Stimulated activated CD8-positive, alpha-beta memory T cell treated with anti-CD3 and anti-CD28 coated beads, Interleukin-12 subunit alpha, Interleukin-12 subunit beta, amount 100 ng/mL, for 4 hours (primary cell): ENCODE data around the gene WNT9A.

Experiments used
- DNase-seq: peaks from one replicate; pipeline ENCODE4 v3.0.0-alpha.2; 2020; ENCODE audit warnings: low read depth

WNT9A gene

GRCh38 chr1:227941509-227942020 is 6.2 kb downstream of the WNT9A start:
- no peak for DNase-seq

- no peak for DNase-seq
These were observed 6.9 kb downstream of the WNT9A start for GRCh38 chr1:227940791-227941241.

DNA sequence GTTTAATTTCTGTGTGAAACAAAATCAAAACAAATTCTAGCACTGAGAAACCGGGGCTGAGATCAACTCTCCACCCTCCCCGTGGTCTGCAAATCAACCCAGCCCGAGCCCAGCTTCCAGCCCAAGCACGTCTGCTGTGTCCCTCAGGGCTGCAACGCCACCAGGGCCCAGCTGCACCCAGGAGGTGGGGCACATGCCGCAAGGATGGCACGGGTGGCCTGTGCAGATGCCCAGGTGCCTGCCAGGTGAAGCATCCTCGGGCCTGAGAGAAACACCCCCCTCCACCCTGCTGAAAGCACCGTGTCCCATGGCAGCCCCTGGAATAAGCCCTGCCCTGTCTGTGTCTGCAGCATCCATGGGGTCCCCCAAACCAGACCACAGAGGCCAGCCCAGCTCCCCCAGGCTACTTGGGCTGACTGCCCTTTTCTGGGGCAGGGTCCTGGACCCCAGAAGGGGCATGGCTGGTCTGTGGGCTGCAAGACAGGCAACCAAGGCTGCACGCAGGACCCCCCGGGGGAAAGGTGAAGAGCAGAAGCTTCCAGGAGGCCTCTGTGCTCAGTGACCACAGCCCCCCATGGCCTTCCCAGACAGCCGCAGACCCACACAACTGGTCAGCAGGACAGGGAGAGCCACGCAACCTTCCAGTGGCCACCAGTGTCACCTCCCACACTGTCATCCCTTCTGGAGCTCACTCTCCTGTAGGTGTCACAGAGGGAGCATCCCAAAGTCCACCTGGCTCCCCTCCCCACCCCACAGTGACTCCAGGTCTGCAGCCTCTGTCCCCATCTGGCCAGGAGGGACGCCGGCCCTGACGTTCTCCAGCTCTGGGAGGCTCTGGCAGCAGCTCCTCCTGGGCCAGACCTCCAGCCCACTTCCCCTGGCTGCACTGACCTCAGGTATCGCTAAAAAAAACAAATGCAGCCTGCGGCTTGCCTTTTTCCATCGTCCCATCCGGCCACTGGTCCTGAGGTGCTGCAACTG is 7.7 kb downstream of the WNT9A start:
- no peak for DNase-seq

DNA sequence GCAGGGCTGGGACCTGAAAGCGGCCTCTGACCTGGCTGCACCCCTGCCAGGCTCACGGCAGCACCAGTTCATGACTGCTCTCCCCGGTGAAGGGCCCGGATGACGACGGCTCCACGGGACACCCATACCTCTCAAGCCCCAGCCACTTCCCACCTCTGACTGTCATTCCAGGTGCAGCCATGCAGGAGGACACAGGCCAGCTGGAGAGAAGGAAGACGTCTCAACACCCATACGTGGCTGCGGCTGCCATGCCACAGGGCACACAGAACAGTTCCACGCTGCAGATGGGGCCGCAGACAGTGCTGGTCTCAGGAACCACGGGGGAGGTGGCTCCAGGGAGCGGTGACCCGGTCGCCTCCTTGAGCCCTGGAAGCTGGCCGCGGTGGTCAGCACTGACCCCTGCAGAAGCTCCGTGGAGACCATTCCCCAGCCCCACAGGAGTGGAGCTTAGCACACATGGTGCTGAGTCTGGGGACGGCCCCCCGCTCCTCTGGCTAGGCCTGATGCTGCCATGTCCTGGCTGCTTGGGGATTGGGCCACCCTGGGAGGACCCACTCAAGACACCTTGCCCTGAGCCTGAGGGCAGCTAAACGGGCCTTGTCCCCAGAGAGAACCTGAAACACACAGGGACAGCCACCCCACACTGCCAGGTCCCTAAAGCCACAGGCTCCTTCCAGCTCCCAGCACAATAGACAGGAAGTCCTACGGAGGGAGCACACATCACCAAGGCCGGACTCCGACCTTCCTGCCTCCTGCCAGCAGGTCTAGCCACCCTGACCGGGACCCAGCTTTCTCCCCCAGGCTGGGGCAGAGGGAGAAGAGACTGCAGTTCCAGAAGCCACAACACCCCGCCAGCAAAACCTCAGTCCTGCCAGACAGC is 8.6 kb downstream of the WNT9A start:
- no peak for DNase-seq

- no peak for DNase-seq
These were observed 9.5 kb downstream of the WNT9A start for GRCh38 chr1:227938276-227938675.

- no peak for DNase-seq
These were observed 9.9 kb downstream of the WNT9A start for GRCh38 chr1:227937838-227938145.

GRCh38 chr1:227937031-227937837 is 10.5 kb downstream of the WNT9A start:
- DNase-seq, result no peak

- no peak for DNase-seq
These were observed 11.9 kb downstream of the WNT9A start for GRCh38 chr1:227935826-227936225.

- DNase-seq, result peak; percentile 10
These were observed 13.0 kb downstream of the WNT9A start for GRCh38 chr1:227934476-227935313.

DNA sequence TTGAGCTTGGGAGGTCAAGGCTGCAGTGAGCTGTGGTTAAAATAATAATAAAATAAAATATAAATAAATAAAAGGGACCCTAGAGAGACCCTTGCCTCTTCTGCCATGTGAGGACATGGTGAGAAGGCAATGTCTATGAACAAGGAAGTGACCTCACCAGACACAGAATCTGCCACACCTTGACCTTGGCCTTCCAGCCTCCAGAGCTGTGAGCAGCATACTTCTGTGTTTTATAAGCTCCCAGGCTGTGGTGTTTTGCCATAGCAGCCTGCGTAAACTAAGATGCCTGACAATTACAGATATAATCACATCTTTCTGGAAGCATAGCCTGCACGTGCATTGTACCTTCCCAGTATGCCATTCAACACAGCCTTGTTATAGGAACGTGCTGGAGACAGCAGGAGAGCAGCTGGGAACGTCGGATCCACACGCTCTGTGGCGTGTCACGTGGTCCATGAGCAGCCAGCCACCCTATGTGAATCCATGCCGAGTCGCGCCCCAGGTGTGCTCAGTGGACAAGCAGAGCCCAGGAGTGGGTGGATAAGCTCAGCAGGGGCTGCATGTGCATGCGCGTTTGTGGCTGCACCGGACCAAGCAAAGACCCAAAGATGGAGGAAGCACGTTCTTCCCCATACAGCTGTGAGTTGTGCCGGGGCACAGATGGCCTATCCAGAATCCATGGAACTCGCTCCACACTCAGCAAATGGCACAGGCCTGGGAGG is 17.8 kb downstream of the WNT9A start:
- DNase-seq, result no peak

DNA sequence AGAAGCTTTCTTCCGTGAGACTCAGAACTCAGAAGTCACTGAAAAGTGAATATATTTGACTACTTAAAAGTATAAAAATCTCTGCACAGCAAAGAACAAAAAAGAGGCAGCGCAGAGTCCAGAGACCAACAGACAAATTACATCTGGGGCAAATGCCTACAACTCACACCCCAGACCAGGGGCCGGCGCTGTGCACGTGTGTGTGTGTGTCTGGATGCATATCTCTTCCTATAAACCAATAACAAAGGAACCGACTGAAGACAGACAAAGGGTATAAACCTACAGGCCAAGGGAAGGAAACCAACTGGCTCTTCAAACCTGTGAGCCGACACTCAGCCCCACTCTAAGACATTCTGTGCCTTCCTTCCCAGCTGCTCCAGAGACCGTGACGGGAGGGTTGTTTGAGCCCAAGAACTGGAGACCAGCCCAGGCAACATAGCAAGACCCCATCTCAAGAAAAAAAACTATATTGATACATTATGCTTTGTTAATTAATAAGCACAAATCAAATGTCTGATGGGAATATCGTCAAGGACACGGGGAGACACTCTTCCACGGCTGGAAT is 18.8 kb downstream of the WNT9A start:
- no peak for DNase-seq

DNA sequence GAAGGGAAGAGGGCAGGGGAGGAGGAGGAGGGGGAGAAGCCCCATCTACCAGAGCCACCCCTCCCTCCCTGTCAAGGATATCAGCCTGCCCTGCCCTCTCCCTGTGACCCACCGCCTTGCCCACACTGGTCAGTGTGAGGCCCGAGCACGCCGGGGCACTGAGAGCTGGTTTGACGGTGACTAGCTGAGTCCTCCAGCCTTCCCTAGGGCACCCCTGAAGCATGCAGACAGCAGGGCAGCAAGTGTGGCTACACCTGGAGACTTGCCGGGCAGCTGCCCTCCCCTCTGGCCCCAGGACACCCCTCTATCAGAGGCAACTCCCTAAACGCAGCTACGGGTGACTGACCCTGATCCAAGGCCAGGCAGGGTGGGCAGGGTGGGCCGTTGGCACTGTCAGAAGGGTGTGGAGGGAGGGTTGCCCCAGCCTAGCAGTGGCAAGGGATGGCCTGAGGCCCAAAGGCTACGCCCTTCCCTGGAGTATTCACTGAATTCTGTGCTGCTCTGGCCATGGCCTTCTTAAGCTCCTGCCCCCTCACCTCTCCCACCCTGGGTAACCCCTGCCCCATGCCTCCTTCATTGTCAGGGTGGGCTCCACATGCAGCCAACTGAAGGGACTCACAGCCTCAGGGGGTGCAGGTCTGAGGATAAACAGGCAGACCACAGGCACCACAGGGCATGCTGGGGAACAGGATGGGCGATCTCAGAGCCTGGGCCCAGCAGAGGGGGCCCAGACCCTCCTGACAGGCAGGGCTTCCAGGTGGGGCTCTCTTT is 19.6 kb downstream of the WNT9A start:
- DNase-seq, result no peak

DNA sequence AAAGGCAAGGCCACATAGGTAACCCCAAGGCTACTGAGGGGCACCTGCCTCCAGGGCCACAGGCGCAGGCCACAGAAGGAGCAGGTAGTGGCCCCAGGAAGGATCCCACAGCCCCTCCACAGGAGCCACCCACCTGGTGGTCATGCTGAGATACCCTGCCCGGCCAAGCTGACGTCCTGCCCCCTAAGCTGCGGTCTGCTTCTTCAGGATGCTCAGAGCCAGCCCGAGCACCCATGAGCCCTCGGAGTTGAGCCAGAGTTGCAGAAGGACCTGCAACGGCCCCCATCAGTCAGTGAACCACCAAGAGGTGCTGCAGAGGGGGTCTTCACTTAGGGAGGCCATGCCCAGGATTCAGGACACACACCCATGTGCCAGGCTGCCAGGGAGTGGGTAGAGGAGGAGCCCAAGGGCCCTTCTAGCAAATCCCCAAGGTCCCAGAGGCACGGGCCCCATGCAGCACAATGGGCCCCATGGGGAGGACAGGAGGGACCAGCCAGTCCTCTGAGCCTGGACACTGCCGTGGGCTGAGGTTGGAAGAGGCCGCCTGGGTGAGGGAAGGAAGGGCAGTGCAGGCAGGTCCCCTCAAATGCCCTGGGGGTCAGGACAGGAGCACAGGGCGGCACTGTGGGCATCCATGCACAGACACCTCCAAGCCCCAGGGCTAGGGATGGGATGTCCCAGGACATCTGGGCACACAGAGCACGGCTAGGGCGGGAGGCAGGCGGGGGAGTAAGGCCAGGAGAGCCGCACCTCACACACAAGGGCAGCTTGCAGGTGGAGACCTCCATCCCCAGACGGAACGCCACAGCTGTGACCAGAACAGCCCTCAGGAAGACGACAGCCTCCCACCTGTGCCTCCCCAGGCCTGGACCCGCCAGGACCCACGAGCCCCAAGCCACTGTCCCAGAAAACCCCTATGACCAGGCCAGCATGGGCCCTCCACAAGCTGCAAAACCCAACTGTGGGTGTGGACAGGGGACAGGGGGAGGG is 20.5 kb downstream of the WNT9A start:
- no peak for DNase-seq

DNA sequence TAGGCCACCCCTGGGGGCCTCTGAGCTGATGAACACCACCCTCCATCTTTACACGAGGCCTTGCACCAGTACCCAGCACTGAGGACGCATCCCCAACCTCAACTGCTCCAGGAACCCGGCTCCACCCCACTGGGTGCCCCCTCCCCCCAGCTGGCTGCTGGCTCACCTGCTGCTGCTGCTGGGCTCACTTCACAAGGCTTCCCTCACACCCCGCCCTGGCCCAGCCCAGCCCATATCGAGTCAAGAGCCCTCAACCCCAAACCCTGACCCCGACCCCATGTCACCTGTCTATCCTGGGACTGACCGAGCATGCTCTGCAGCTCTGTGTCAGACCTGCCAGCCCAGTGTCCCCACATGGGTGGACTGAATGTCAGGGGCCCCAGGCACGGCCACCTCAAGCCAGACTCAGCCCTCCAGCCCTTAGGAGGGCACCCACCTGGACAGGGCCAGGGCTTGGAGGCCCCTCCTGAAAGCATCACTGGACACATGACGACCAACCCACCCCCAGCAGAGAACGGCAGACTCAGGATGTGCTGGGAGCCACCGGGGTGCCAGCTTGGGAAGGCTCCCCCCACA is 21.4 kb downstream of the WNT9A start:
- DNase-seq, result no peak

DNA sequence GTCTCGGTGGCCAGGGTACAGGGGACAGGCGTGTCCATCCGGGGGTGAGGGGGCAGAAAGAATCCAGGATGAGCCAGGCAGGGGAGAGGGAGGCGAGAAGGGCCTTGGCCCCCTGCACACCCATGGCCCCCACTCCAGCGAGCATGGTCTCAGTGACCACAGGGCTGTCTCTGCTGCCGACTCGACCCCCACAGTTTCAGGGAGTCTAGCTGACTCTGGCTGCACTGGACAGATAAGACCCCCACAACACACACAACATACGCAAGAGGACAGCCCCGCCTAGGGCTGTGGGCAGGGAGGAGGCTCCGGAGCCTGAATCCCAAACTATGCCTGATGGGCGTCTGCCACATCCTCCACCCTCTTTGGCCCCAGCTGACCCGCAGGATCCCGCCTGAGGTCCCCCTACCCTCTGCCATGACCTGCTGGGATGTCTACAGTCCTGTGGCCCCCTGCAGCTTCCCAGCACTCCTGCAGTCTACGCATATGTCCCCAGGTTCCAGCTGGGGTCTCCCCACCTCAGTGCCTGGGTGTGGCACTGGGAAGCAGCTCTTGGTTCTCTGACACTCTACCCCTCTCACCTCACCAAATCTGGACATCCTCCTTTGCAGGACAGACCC is 22.0 kb downstream of the WNT9A start:
- DNase-seq, result no peak

DNA sequence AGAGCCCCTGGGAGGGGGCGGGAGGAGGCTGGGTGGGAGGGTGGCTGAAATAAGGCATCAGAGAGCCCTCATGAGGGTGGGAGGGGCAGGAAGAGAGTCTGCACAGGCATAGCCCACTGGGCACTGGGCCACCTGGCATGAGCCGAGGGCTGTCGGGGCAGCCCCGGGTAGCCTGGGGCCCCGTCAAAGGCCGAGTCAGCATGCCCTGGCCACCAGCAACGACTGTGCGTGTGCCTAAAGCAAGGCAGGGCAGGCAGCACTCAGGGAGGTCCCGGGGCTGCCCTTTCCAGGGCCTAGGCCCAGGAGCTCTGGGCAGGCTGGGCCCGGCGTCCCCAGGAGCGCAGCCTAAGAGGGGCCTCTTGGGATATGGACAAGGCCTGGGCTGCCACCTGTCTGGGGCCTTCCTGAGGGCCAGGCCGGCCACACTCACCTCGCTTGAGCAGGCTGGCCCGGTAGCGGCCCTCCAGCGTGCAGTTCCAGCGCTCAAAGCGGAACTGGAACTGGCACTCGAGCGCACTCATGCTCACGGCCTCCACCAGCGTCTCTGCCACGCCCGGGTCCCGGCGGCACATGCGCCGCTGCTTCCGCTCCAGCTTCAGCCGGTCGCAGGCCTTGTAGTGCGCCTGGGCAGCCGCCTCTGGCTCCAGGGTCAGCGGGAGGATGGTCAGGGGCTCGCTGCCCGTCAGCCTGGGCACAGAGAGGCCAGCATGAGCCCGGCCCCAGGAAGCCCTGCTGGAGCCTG is 22.7 kb downstream of the WNT9A start:
- no peak for DNase-seq
